ENCODE measurements around the gene OPCML.

Gene OPCML

GRCh38 chr11:132862137-132862536 is 670.2 kb downstream of the OPCML start:
- no peak for TF ChIP-seq CTCF (conservative IDR thresholded peaks at IDR 0.05)

DNA sequence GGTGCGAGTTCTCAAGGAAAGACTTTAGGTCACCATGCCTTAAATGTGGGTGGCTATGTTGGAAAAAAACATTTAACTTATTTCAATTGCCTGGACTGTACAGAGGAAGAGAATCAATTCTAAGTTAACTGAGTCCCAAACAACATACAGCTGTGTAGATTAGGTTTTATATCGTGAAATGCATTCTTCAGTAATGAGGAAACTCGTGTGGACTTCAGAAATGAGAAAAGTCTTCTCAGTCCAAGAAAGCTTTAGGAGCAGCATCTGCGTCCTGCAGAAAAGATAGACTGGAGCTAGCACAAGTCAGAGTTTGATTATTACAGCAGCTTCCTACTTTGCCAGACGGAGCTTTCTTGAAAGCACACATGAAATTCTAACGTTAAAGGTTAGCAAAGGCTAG is 673.0 kb downstream of the OPCML start:
- TF ChIP-seq CTCF (conservative IDR thresholded peaks at IDR 0.05) = no peak

More at GRCh38 chr11:132862137-132862536, 670.2 kb downstream of the OPCML start:
- H3K27ac ChIP-seq = no peak overlapping the region

DNA sequence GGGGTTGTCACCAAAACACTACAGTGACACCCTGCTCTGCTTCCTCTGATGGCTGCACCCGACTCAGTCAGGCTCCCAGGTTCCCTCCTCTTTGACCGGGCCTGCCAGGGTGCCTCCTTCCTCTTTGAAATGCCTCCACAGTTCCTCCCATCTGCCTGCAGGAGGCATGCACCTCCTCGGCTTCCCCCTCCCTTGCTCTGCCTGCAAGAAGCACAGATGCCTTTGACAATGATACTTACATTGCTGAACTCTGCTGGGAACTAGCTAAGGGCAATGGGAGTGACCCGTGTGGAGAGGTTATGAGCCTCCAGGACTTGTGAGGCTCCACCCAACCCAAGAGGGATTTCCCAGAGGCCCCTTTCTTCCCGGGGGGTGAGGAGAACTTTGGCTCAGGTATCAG is 674.1 kb downstream of the OPCML start:
- no peak overlapping the region for H3K27ac ChIP-seq
- peak; percentile 28; the same call in 1 of the 2 replicates for TF ChIP-seq CTCF (conservative IDR thresholded peaks at IDR 0.05)

More for the DNA sequence above, 673.0 kb downstream of the OPCML start:
- no peak overlapping the region for H3K27ac ChIP-seq

DNA sequence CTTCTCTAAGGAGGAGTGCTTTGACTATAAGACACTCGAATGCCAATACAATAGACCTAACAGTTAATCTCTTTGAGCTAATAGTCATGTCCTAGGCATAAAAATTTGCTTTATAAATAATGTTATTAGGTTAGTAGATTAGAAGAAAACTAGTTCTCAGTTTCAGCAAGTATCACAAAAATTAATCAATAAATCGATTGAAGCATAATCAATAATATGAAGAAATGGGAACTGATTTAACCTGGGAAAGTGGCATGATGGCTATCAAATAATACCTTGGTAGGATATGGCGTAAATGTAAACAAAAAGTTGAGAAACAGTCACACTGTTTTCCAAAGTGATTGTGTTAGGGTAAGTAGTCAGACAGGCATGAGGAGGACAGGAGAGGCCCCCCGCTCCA is 676.3 kb downstream of the OPCML start:
- no peak for TF ChIP-seq CTCF (conservative IDR thresholded peaks at IDR 0.05)
- H3K27ac ChIP-seq = no peak overlapping the region

DNA sequence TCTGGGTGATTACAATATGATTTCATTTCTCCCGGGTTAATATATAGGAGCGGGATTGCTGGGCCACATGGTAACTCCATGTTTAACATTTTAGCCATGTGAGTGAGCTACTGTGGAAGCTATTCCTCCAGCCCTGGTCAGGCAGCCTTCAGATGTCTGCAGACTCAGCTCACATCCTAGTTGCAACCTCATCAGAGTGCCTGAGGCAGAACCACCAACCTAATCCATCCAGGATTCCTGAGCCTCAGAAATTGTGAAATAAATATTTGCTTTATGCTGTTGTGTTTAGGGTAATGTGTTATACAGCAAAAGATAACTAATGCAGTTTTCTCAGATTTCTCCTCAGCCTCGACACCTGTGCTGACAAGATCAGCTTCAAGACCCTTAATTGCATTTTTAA is 676.8 kb downstream of the OPCML start:
- no peak for TF ChIP-seq CTCF (conservative IDR thresholded peaks at IDR 0.05)
- H3K27ac ChIP-seq = no peak overlapping the region

GRCh38 chr11:132853886-132854285 is 678.4 kb downstream of the OPCML start:
- no peak for TF ChIP-seq CTCF (conservative IDR thresholded peaks at IDR 0.05)

DNA sequence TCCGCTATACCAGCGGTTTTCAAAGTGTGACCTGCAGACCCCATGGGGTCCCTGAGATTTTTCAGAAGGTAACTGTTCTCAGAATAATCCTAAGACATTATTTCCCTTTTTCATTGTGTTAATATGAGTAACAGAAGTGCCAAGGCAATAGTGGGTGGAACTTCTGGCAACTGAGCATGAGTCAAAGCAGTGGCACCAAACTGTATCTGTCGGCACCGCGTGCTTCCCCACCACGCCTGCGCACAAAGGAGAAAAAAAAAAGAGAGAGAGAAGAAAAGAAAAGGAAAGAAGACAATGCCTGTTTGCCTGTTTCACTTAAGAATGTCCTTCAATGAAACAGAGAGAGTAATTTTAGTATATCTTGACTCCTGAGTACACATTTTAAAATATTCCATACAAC is 679.9 kb downstream of the OPCML start:
- TF ChIP-seq CTCF (conservative IDR thresholded peaks at IDR 0.05) = no peak
- H3K27ac ChIP-seq = no peak overlapping the region

More at GRCh38 chr11:132853886-132854285, 678.4 kb downstream of the OPCML start:
- H3K27ac ChIP-seq = no peak overlapping the region

Measured in VCaP (cell line).